Right cardiac atrium (tissue), 5 donors: ENCODE data around the gene HMCN1. TPM values are rescaled to one million over a fixed set of nuclear protein-coding genes. Genes with fewer than 3 reads are reported as not detected.

Source experiments
- ATAC-seq, 2 donors: fragments of 200-7000 bp; cut with Tn5 transposase; one replicate each; pipeline versions ENCODE4 v1.8.0 to v1.9.1; 2020; ENCODE audit warnings: moderate library complexity in 2 of 2, mild to moderate bottlenecking in 1 of 2
- DNase-seq, 3 donors: peaks; one replicate each; pipeline ENCODE4 v3.0.0-alpha.2; 2020
- H3K27ac ChIP-seq: one replicate; pipeline ENCODE4 v1.5.1; 2013; ENCODE audit warnings: mild to moderate bottlenecking, low read length, control low read depth, moderate library complexity
- H3K27me3 ChIP-seq: one replicate; pipeline ENCODE4 v1.6.1; 2013; ENCODE audit not compliant: control insufficient read depth, insufficient read depth
- H3K4me1 ChIP-seq: one replicate; pipeline ENCODE4 v1.6.1; 2013; ENCODE audit warnings: low read length; ENCODE audit not compliant: control insufficient read depth, insufficient read depth
- H3K4me3 ChIP-seq: one replicate; pipeline ENCODE4 v1.5.1; 2013; ENCODE audit warnings: low read length, control low read depth
- H3K9me3 ChIP-seq: one replicate; pipeline ENCODE4 v1.6.1; 2013; ENCODE audit warnings: low read length; ENCODE audit not compliant: control insufficient read depth
- WGBS: extraction: QIAGEN DNeasy Blood & Tissue Kit; methylation state at CpG from one replicate; pipeline ENCODE4 v1.1.7; 2013; 5-methylcytosine and 5-hydroxymethylcytosine counted together
- intact Hi-C, 4 donors: fragments of 100-400 bp; cut with DNase I; formaldehyde crosslinking; loops; one replicate each; pipeline versions ENCODE4 v1.11.0 to v1.14.0; 2022 to 2023
- polyA plus RNA-seq: library from polyadenylated mRNA; stranded (reverse); fragments of 200-250 nt; gene quantifications from one replicate; pipeline ENCODE4 v1.2.3, GENCODE V29; 2013
- total RNA-seq, 4 donors: library from RNA; stranded (reverse); fragmentation: NEBNext Ultra II Directional; extraction: Animal tissue kit (Norgen Biotek cat#: 25700); gene quantifications; one replicate each; pipeline ENCODE4 v1.2.1, GENCODE V29; 2021
- donor health status: healthy with polysubstance abuse.
- donor health status: DM: no; HTN: yes; CAD: no.
- donor health status: DM: no; HTN: no; CAD: no.
- donor health status: DM: no; HTN: yes; CAD: no; lungs with severe emphysema.
- donor health status: DM: yes; HTN: yes; CAD: no.

The HMCN1 gene
- total and polyA plus RNA-seq, 5 donors: 4.0 to 17.1 (median 14.8) TPM

GRCh38 chr1:185824106-185824505 is 89.9 kb downstream of the HMCN1 start:
- WGBS: 88% methylated on average over 1 of the region's 1 CpG
- ATAC-seq (no peak), DNase-seq (no peak)
- Histone ChIP-seq H3K4me3 (no peak overlapping the region), H3K27me3 (no peaks in the 10 kb centered on the region), H3K27ac (no peak overlapping the region), H3K4me1 (peaks cover 1% of the 10 kb centered on the region), H3K9me3 (no peaks in the 10 kb centered on the region)
- intact Hi-C loops: no loop called here

DNA sequence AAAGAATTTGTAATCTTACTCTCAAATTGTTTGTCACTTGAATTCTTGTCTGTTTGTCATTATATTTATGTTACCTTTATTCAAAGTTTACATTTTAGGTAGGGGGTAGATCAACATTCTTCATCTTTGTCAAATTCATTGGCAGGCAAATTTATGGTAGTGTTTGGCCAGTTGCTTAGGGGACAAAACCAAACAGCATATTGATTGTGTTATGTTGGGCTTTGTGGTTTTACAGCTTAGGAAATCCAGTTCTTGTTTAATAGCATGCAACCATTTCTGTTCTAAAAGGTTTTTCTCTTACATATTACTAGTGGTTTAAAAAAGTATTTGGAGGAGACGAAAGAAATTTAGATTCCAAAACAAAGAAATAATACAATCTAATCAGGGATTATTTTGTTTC is 91.4 kb downstream of the HMCN1 start:
- no peak overlapping the region for H3K27ac ChIP-seq
- no peaks in the 10 kb centered on the region for H3K9me3 ChIP-seq
- no peaks in the 10 kb centered on the region for H3K27me3 ChIP-seq
- no peak for ATAC-seq
- no peak overlapping the region for H3K4me3 ChIP-seq
- intact Hi-C loops: no loop called here
- peaks cover 1% of the 10 kb centered on the region for H3K4me1 ChIP-seq
- 80% methylated on average over 1 of the region's 1 CpG for WGBS
- no peak for DNase-seq

DNA sequence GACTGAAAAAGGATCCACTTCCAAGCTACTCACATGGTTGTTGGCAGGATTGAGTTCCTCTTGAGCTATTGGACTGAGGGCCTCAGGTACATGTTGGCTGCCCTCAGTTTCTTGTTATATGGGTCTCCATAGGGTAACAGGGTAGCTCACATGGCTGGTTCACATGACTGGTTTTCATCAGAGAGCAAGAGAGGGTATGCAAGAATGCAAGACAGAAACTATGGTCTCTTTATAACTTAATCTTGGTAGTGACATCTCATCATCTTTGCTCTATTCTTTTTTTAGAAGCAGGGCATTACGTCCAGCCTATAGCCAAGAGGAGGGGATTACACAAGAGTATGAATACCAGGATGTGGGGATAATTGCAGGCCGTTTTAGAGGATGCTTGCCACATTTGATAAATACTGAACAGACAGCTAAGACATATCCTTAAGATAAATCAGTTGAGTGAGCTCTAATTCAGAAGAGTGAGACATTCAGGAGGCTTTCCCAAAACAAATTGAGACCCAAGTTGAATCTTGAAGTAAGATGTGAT is 100.2 kb downstream of the HMCN1 start:
- Histone ChIP-seq H3K27ac (no peak overlapping the region), H3K27me3 (no peaks in the 10 kb centered on the region), H3K4me3 (no peak overlapping the region), H3K9me3 (no peaks in the 10 kb centered on the region), H3K4me1 (no peaks in the 10 kb centered on the region)
- no peak for ATAC-seq
- no peak for DNase-seq
- WGBS: 38% methylated on average over 2 of the region's 2 CpGs
- intact Hi-C loops: no loop called here

- WGBS: 86% methylated on average over 1 of the region's 1 CpG
- H3K4me1 ChIP-seq: no peaks in the 10 kb centered on the region
- DNase-seq (no peak), ATAC-seq (no peak)
- no peak overlapping the region for H3K27ac ChIP-seq
- no peaks in the 10 kb centered on the region for H3K9me3 ChIP-seq
- H3K27me3 ChIP-seq: no peaks in the 10 kb centered on the region
- intact Hi-C loops: no loop called here
- no peak overlapping the region for H3K4me3 ChIP-seq
Measured at GRCh38 chr1:185835191-185835590, 101.0 kb downstream of the HMCN1 start.

DNA sequence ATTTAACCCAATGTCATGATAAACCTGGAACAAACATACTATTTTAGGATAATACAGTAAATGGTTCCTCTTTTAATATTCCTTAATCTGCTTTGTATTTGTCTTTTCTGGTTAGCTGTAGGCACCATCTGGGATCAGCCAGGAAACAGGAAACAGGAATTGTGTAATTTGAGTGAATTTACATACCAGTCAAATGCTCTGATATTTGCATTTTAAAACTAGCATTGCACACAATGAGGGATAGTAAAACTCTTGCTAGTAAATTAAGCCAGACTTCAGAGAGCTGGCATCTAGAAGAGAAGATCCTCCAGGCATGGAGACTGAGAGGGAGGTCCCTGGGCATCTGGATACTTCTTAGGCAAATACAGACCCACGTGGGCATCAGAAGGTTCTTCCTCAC is 103.5 kb downstream of the HMCN1 start:
- intact Hi-C loops: no loop called here
- H3K27ac ChIP-seq: no peak overlapping the region
- ATAC-seq (no peak), DNase-seq (no peak)
- H3K9me3 ChIP-seq: no peaks in the 10 kb centered on the region
- no peaks in the 10 kb centered on the region for H3K27me3 ChIP-seq
- no peak overlapping the region for H3K4me3 ChIP-seq
- no peaks in the 10 kb centered on the region for H3K4me1 ChIP-seq
- WGBS: 76% methylated on average over 1 of the region's 1 CpG

- Histone ChIP-seq H3K27me3 (no peaks in the 10 kb centered on the region), H3K4me3 (no peak overlapping the region), H3K9me3 (no peaks in the 10 kb centered on the region), H3K27ac (no peak overlapping the region), H3K4me1 (no peaks in the 10 kb centered on the region)
- DNase-seq (no peak), ATAC-seq (no peak)
- intact Hi-C loops: no loop called here
- 98% methylated on average over 2 of the region's 2 CpGs for WGBS
Measured at GRCh38 chr1:185838111-185838510, 103.9 kb downstream of the HMCN1 start.

DNA sequence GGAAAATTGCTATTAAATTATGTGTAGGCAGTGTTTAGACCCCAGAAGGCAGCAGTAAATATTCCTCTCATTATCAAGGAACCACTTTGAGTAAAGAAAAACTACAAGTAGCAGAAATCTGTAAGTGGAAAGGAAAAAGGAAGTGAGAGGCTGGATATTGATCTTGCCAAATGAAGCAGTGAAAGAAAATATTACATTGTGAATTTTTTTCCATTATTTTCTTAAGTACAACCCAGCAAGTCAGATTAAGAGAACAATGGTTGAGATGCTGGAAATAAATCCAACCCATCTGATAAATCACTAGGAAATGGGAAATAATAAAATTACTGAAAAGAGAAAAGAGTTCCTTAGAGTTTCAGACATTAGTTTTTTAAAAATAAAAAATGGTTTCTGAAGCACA is 106.7 kb downstream of the HMCN1 start:
- no peaks in the 10 kb centered on the region for H3K27me3 ChIP-seq
- DNase-seq (no peak), ATAC-seq (peak in 1 of 2 donors; percentile 76)
- intact Hi-C loops: no loop called here
- peaks cover 2% of the 10 kb centered on the region for H3K4me1 ChIP-seq
- no peak overlapping the region for H3K27ac ChIP-seq
- no peak overlapping the region for H3K4me3 ChIP-seq
- no peaks in the 10 kb centered on the region for H3K9me3 ChIP-seq

DNA sequence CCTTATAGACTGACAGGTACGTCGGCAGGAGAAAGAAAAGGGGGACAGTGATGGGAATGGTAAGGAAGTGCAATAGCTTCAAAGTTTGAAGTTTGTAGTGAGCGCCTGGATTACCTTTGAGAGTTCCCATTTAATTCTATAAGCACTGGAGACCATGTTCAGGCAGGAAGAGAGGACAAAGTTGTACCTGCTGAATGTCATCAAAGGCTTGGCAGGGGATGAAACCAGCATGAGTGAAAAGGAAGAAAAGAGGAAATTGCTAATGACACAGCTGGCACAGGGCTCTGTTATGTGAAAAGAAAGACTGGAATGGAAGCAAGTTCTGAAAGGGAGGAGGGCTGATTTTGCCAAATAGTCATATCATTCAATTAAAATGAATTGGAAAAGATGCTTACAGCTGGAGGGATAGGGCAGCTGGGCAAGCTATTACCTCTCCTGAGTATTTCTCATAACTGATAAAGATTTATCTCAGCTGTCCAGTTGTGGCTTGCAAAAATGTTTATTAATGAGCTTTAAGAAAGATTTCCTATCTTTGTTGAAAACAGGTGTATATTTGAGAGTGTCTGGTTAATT is 109.2 kb downstream of the HMCN1 start:
- DNase-seq (no peak), ATAC-seq (no peak)
- Histone ChIP-seq H3K27ac (no peak overlapping the region), H3K9me3 (no peaks in the 10 kb centered on the region), H3K27me3 (no peaks in the 10 kb centered on the region), H3K4me1 (peaks cover 2% of the 10 kb centered on the region), H3K4me3 (no peak overlapping the region)
- intact Hi-C loops: no loop called here
- WGBS: 62% methylated on average over 3 of the region's 3 CpGs

GRCh38 chr1:185843986-185844385 is 109.8 kb downstream of the HMCN1 start:
- no peaks in the 10 kb centered on the region for H3K9me3 ChIP-seq
- H3K4me3 ChIP-seq: no peak overlapping the region
- H3K27ac ChIP-seq: no peak overlapping the region
- intact Hi-C loops: no loop called here
- H3K27me3 ChIP-seq: no peaks in the 10 kb centered on the region
- ATAC-seq (no peak), DNase-seq (no peak)
- H3K4me1 ChIP-seq: peaks cover 2% of the 10 kb centered on the region
- WGBS: 47% methylated on average over 1 of the region's 1 CpG

- Histone ChIP-seq H3K27ac (no peak overlapping the region), H3K27me3 (no peaks in the 10 kb centered on the region), H3K4me3 (no peak overlapping the region), H3K9me3 (no peaks in the 10 kb centered on the region), H3K4me1 (peaks cover 2% of the 10 kb centered on the region)
- intact Hi-C loops: no loop called here
- DNase-seq (no peak), ATAC-seq (peak in 1 of 2 donors; percentile 37)
- 75% methylated on average over 4 of the region's 4 CpGs for WGBS
Measured at GRCh38 chr1:185846672-185847444, 112.7 kb downstream of the HMCN1 start.

GRCh38 chr1:185849014-185849413 is 114.8 kb downstream of the HMCN1 start:
- H3K27me3 ChIP-seq: no peaks in the 10 kb centered on the region
- ATAC-seq (peak in 1 of 2 donors; percentile 29), DNase-seq (no peak)
- H3K4me3 ChIP-seq: no peak overlapping the region
- H3K9me3 ChIP-seq: no peaks in the 10 kb centered on the region
- no peaks in the 10 kb centered on the region for H3K4me1 ChIP-seq
- 81% methylated on average over 1 of the region's 1 CpG for WGBS
- H3K27ac ChIP-seq: no peak overlapping the region
- intact Hi-C loops: no loop called here
